B cell (primary cell): Measurements from ENCODE around the gene HTR6.

Experiments
- EZH2 ChIP-seq: IDR thresholded peaks from 2 replicates; pipeline ENCODE4 v1.6.1; 2012; ENCODE audit warnings: borderline replicate concordance, low read depth, mild to moderate bottlenecking, moderate library complexity, low read length; ENCODE audit not compliant: insufficient read depth, poor library complexity, severe bottlenecking
- TF ChIP-seq, protein P1 (sequence below): fragments of 200-600 bp; IDR thresholded peaks from one replicate; pipeline ENCODE4 v1.8.0; 2022; ENCODE audit warnings: antibody characterized with exemption, mild to moderate bottlenecking

DNA sequence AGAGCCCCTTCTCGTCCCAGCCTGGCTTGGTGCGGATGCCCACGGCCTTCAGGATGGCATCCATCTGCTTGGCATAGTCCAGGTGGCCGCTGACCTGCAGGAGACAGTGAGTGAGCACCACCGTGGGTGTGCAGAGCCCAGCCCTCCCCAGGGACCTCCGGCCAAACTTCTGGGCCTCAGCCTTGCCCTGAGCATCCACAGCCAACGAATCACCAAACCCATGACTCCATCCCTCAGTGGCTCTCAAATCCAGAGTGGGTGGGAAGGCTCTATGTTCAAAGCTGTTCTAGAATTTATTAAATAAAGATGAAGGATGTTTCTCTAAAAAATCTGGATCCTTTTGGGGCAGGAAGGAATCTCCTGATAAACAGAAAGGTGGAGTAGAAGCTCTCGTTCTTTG is 18.7 kb downstream of the HTR6 start:
- TF ChIP-seq, protein P1, sequence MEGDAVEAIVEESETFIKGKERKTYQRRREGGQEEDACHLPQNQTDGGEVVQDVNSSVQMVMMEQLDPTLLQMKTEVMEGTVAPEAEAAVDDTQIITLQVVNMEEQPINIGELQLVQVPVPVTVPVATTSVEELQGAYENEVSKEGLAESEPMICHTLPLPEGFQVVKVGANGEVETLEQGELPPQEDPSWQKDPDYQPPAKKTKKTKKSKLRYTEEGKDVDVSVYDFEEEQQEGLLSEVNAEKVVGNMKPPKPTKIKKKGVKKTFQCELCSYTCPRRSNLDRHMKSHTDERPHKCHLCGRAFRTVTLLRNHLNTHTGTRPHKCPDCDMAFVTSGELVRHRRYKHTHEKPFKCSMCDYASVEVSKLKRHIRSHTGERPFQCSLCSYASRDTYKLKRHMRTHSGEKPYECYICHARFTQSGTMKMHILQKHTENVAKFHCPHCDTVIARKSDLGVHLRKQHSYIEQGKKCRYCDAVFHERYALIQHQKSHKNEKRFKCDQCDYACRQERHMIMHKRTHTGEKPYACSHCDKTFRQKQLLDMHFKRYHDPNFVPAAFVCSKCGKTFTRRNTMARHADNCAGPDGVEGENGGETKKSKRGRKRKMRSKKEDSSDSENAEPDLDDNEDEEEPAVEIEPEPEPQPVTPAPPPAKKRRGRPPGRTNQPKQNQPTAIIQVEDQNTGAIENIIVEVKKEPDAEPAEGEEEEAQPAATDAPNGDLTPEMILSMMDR = no peak
- no peak for TF ChIP-seq EZH2
